Activated CD8-positive, alpha-beta T cell treated with anti-CD3 and anti-CD28 coated beads for 36 hours (primary cell): ENCODE results near the gene C8G. TPM values are rescaled to one million over a fixed set of nuclear protein-coding genes. Genes with fewer than 3 reads are reported as not detected.

Source experiments
- ATAC-seq: fragments of 200-7000 bp; cut with Tn5 transposase; one replicate; pipeline ENCODE4 v1.10.0; 2021; ENCODE audit warnings: mild to moderate bottlenecking, moderate library complexity
- CTCF ChIA-PET: fragments of 350-600 bp; sonication (Branson Sonifier 250); formaldehyde crosslinking; loops from one replicate; lab custom pipeline; 2021; ENCODE audit warnings: antibody characterized with exemption; lab: Charles Lee
- POLR2A ChIA-PET: fragments of 350-600 bp; sonication (Branson Sonifier 250); formaldehyde crosslinking; loops from one replicate; lab custom pipeline; 2021; ENCODE audit warnings: antibody characterized with exemption; lab: Charles Lee
- DNase-seq: peaks from one replicate; pipeline ENCODE4 v3.0.0-alpha.2; 2020
- H3K27ac Mint-ChIP-seq: one replicate; pipeline ENCODE4 v1.8.0; 2021; ENCODE audit warnings: mild to moderate bottlenecking, mixed read lengths
- H3K27me3 Mint-ChIP-seq: one replicate; pipeline ENCODE4 v1.8.0; 2021; ENCODE audit warnings: mixed read lengths
- H3K36me3 Mint-ChIP-seq: one replicate; pipeline ENCODE4 v1.8.0; 2021; ENCODE audit warnings: low read depth, mixed read lengths
- H3K4me1 Mint-ChIP-seq: one replicate; pipeline ENCODE4 v1.8.0; 2021; ENCODE audit warnings: low read depth, mixed read lengths
- H3K4me3 Mint-ChIP-seq: one replicate; pipeline ENCODE4 v1.8.0; 2021; ENCODE audit warnings: mild to moderate bottlenecking, moderate library complexity, mixed read lengths
- H3K9me3 Mint-ChIP-seq: one replicate; pipeline ENCODE4 v1.8.0; 2021; ENCODE audit warnings: mixed read lengths
- intact Hi-C: fragments of 100-400 bp; cut with micrococcal nuclease; formaldehyde crosslinking; loops from one replicate; pipeline ENCODE4 v1.10.0; 2022
- total RNA-seq, 2 experiments: library from RNA; stranded (reverse); gene quantifications; one replicate each; pipeline ENCODE4 v1.2.3, GENCODE V29; 2021
- TF ChIP-seq, protein P1 (sequence below): fragments of 200-600 bp; IDR thresholded peaks from one replicate; pipeline ENCODE4 v1.8.0; 2022; ENCODE audit warnings: antibody characterized with exemption, mild to moderate bottlenecking

The C8G gene
- total RNA-seq, 2 experiments from 2014 or later = 0.83 TPM; not detected in 1

- H3K4me1 Mint-ChIP-seq = peaks cover 20% of the 10 kb centered on the region
- H3K27me3 Mint-ChIP-seq = no peaks in the 10 kb centered on the region
- TF ChIP-seq, protein P1, sequence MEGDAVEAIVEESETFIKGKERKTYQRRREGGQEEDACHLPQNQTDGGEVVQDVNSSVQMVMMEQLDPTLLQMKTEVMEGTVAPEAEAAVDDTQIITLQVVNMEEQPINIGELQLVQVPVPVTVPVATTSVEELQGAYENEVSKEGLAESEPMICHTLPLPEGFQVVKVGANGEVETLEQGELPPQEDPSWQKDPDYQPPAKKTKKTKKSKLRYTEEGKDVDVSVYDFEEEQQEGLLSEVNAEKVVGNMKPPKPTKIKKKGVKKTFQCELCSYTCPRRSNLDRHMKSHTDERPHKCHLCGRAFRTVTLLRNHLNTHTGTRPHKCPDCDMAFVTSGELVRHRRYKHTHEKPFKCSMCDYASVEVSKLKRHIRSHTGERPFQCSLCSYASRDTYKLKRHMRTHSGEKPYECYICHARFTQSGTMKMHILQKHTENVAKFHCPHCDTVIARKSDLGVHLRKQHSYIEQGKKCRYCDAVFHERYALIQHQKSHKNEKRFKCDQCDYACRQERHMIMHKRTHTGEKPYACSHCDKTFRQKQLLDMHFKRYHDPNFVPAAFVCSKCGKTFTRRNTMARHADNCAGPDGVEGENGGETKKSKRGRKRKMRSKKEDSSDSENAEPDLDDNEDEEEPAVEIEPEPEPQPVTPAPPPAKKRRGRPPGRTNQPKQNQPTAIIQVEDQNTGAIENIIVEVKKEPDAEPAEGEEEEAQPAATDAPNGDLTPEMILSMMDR = no peak
- no peak overlapping the region for H3K4me3 Mint-ChIP-seq
- ATAC-seq = no peak
- no peak overlapping the region for H3K27ac Mint-ChIP-seq
- CTCF ChIA-PET = interaction anchor here (0.9 to 4.5 kb wide), 4 partner anchors 11 to 189 kb away, joined by 3 to 24 read pairs (median 6); no protein-coding TSS in a partner anchor
- POLR2A ChIA-PET = interaction anchor here (1.3 kb wide), 1 partner anchor 13 kb away, joined by 5 read pairs; no protein-coding TSS in a partner anchor
- H3K9me3 Mint-ChIP-seq = no peaks in the 10 kb centered on the region
- H3K36me3 Mint-ChIP-seq = no peaks in the 10 kb centered on the region
- intact Hi-C loops = no loop called here
- DNase-seq = no peak
Observed at GRCh38 chr9:136977649-136978072, 32.6 kb downstream of the C8G start.

- H3K9me3 Mint-ChIP-seq = no peaks in the 10 kb centered on the region
- no peak overlapping the region for H3K27ac Mint-ChIP-seq
- H3K4me3 Mint-ChIP-seq = no peak overlapping the region
- ChIA-PET POLR2A (interaction anchor here (1.2 kb wide), 1 partner anchor 14 kb away, joined by 3 read pairs; the partner anchor contains the start of gene PAXX), CTCF (interaction anchor here (0.9 to 4.5 kb wide), 5 partner anchors 10 to 190 kb away, joined by 3 to 24 read pairs (median 5); no protein-coding TSS in a partner anchor)
- DNase-seq (peak; percentile 76), ATAC-seq (peak; percentile 75)
- H3K4me1 Mint-ChIP-seq = peaks cover 20% of the 10 kb centered on the region
- intact Hi-C loops = no loop called here
- TF ChIP-seq, protein P1 = no peak
- no peaks in the 10 kb centered on the region for H3K27me3 Mint-ChIP-seq
- H3K36me3 Mint-ChIP-seq = no peaks in the 10 kb centered on the region
Observed at GRCh38 chr9:136978073-136978864, 33.2 kb downstream of the C8G start.

- intact Hi-C loops = no loop called here
- Mint-ChIP-seq H3K9me3 (no peaks in the 10 kb centered on the region), H3K27me3 (peaks cover 4% of the 10 kb centered on the region), H3K4me3 (no peak overlapping the region), H3K27ac (no peak overlapping the region), H3K36me3 (no peaks in the 10 kb centered on the region), H3K4me1 (peaks cover 20% of the 10 kb centered on the region)
- TF ChIP-seq, protein P1 = no peak
- ChIA-PET POLR2A (interaction anchor here (1.2 kb wide), 1 partner anchor 14 kb away, joined by 3 read pairs; the partner anchor contains the start of gene PAXX), CTCF (interaction anchor here (1.0 to 4.5 kb wide), 2 partner anchors 27 to 56 kb away, joined by 3 to 24 read pairs; no protein-coding TSS in a partner anchor)
- DNase-seq (no peak), ATAC-seq (no peak)
Observed at GRCh38 chr9:136978865-136979544, 34.0 kb downstream of the C8G start.

DNA sequence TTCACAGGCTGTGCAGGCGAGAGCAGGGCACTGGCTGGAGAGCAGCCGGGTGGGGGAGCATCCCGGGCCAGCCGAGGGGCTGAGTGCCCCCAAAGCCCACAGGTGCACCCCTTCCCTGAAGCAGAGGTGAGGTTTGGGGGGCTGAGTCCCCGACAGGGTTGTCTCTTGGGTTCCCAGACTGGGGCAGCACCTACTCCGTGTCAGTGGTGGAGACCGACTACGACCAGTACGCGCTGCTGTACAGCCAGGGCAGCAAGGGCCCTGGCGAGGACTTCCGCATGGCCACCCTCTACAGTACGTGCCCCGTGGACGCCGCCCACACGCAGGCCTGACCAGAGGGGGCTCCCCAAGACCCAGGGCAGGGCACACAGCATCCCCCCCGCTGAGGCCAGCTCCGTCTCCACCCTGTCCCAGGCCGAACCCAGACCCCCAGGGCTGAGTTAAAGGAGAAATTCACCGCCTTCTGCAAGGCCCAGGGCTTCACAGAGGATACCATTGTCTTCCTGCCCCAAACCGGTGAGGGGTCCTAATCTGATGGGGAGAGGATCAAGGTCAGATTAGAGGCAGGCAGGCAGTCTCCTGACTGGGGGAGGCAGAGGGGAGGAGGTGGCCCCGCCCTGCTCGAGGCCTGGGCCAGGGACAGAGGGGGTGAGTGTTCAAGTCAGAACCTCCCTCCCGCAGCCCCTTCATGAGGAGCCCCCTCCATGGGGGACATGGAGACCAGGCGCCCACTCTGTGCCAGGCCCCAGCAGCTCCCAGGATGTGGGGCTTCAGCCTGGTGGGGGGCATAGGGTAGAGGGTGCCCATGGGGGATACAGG lies 34.9 kb downstream of the C8G start:
- H3K4me3 Mint-ChIP-seq = no peak overlapping the region
- ChIA-PET POLR2A (no interaction called here), CTCF (no interaction called here)
- H3K9me3 Mint-ChIP-seq = no peaks in the 10 kb centered on the region
- intact Hi-C loops = no loop called here
- no peak overlapping the region for H3K27ac Mint-ChIP-seq
- H3K27me3 Mint-ChIP-seq = peaks cover 5% of the 10 kb centered on the region
- H3K36me3 Mint-ChIP-seq = no peaks in the 10 kb centered on the region
- ATAC-seq = no peak
- no peak for DNase-seq
- H3K4me1 Mint-ChIP-seq = peaks cover 17% of the 10 kb centered on the region
- TF ChIP-seq, protein P1 = no peak
